Hypothalamus (tissue), 51 donors: ENCODE data around the gene NPIPB9.

ENCODE experiments used
- DNase-seq, 51 donors: peaks; one replicate each; lab custom pipeline; 2025; lab: John Stamatoyannopoulos, UW

The NPIPB9 gene

DNA sequence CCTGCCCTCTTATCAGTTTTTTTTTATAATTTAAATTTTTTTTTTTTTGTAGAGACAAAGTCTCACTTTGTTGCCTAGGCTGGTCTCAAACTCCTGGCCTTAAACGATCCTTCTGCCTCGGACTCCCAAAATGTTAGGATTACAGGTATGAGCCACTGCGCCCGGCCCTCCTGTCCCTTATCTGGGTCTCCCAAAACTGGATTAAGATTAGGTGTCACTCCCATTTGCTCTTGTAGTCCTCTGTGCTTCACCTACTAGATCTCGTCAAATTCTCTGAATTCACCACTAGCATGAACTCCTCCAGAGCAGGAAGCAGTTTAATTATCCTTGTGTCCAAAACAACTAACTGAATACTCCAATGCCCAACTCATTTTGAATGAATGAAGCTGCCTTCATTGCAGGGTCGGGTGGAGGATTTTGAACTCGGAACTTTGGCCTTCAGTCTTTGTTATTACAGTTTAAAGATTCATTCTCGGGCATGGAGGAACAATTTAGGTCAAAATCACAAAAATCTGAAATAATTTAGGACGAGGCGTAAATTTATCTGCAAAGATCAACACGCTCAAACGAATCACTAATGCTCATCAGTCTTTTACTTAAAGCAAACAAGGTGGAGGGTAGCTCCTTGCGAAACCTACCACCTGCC lies 70.4 kb downstream of the NPIPB9 start:
- DNase-seq = no peak
